Peyer's patch (tissue), 4 donors: ENCODE measurements around the gene MBNL2.

ENCODE experiments used
- POLR2A ChIP-seq, 2 donors: fragments of 450-650 bp; IDR thresholded peaks; one replicate each; pipeline ENCODE4 v1.5.1; 2017; ENCODE audit warnings: antibody characterized with exemption in 2 of 2, mild to moderate bottlenecking in 2 of 2, moderate library complexity in 2 of 2
- TF ChIP-seq, protein P1 (sequence below), 6 experiments: fragments of 450-650 bp in 4 of 6; fragments of 200-600 bp in 2 of 6; sonication (generic) in 1 of 6; IDR thresholded peaks; one replicate each; pipeline ENCODE4 v1.5.1; 2017 to 2019; ENCODE audit warnings: antibody characterized with exemption in 6 of 6, mild to moderate bottlenecking in 3 of 6, moderate library complexity in 1 of 6

- TF ChIP-seq, protein P1, sequence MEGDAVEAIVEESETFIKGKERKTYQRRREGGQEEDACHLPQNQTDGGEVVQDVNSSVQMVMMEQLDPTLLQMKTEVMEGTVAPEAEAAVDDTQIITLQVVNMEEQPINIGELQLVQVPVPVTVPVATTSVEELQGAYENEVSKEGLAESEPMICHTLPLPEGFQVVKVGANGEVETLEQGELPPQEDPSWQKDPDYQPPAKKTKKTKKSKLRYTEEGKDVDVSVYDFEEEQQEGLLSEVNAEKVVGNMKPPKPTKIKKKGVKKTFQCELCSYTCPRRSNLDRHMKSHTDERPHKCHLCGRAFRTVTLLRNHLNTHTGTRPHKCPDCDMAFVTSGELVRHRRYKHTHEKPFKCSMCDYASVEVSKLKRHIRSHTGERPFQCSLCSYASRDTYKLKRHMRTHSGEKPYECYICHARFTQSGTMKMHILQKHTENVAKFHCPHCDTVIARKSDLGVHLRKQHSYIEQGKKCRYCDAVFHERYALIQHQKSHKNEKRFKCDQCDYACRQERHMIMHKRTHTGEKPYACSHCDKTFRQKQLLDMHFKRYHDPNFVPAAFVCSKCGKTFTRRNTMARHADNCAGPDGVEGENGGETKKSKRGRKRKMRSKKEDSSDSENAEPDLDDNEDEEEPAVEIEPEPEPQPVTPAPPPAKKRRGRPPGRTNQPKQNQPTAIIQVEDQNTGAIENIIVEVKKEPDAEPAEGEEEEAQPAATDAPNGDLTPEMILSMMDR (IDR thresholded peaks at IDR 0.05), result no peak
- no peak for TF ChIP-seq POLR2A (IDR thresholded peaks at IDR 0.05)
Observed at GRCh38 chr13:97212004-97212403, 10.1 kb upstream of the MBNL2 start.
